D721Med (cell line): ENCODE results near the gene ARPC3.
"Not testable (repeated sequence)": the region's sequence is repeated elsewhere in the genome, so short reads cannot be mapped to it uniquely, and the experiment has no call there.

Experiments used
- DNase-seq: peaks from one replicate; pipeline ENCODE4 v3.0.0; 2011; ENCODE audit warnings: low spot score; ENCODE audit not compliant: insufficient read length
- FAIRE-seq: peaks from 2 replicates; lab custom pipeline; 2011; peaks lifted over from hg19 to GRCh38; lab: Jason Lieb, UNC
- CTCF ChIP-seq: IDR thresholded peaks from 2 replicates; pipeline ENCODE4 v1.5.1; 2012; ENCODE audit warnings: mild to moderate bottlenecking, control low read depth; ENCODE audit not compliant: insufficient read depth; ENCODE audit errors: missing control alignments

The ARPC3 gene

GRCh38 chr12:110449799-110450497, at the start of gene ARPC3:
TSS of gene ARPC3 (minus strand) at chr12:110450337. CDS start at chr12:110450260, 77 bp downstream.
- DNase-seq (peak; percentile 47), FAIRE-seq (no peak)
- peak; percentile 82 for TF ChIP-seq CTCF

GRCh38 chr12:110498984-110499706, 49.0 kb upstream of the ARPC3 start:
- TF ChIP-seq CTCF: no peak
- FAIRE-seq (no peak), DNase-seq (no peak)

GRCh38 chr12:110475426-110475825, 25.3 kb upstream of the ARPC3 start:
- no peak for TF ChIP-seq CTCF
- FAIRE-seq (no peak), DNase-seq (no peak)

GRCh38 chr12:110468214-110469048, 18.3 kb upstream of the ARPC3 start, which contains the start of the genes FAM216A and GPN3:
TSS of gene FAM216A (plus strand) at chr12:110468845. CDS start at chr12:110468876, 31 bp downstream.
TSS of gene GPN3 (minus strand) at chr12:110468257. CDS start at chr12:110468203, 54 bp downstream.
- TF ChIP-seq CTCF: no peak
- DNase-seq: peak; percentile 74
- FAIRE-seq: no peak

GRCh38 chr12:110467847-110468213, 17.7 kb upstream of the ARPC3 start:
- no peak for DNase-seq
- TF ChIP-seq CTCF: no peak
- no peak for FAIRE-seq

- no peak for DNase-seq
- no peak for FAIRE-seq
- no peak for TF ChIP-seq CTCF
Observed at GRCh38 chr12:110466791-110467190, 16.7 kb upstream of the ARPC3 start.

- not testable (repeated sequence) for DNase-seq, FAIRE-seq
Observed at GRCh38 chr12:110465765-110466164, 15.6 kb upstream of the ARPC3 start.
